Measurements from ENCODE around the gene SGCD.

The SGCD gene

GRCh38 chr5:156543348-156544145 is 216.6 kb downstream of the SGCD start:
- H3K4me1 ChIP-seq = no peaks in the 10 kb centered on the region
- no peaks in the 10 kb centered on the region for H3K36me3 ChIP-seq
- no peak overlapping the region for H3K4me2 ChIP-seq
- H4K20me1 ChIP-seq = no peaks in the 10 kb centered on the region
- no peak overlapping the region for H3K4me3 ChIP-seq
- H3K27me3 ChIP-seq = no peaks in the 10 kb centered on the region
- H3K9ac ChIP-seq = no peak overlapping the region
- no peak overlapping the region for H3K27ac ChIP-seq
- TF ChIP-seq Cebpa-rat (IDR thresholded peaks at IDR 0.05) = no peak
- no peaks in the 10 kb centered on the region for H3K9me3 ChIP-seq (replicated peaks in 1 of 11)

GRCh38 chr5:156552855-156553358 is 225.9 kb downstream of the SGCD start:
- Histone ChIP-seq H3K9ac (no peak overlapping the region), H3K4me2 (no peak overlapping the region), H3K36me3 (no peaks in the 10 kb centered on the region), H3K4me3 (no peak overlapping the region), H3K27ac (no peak overlapping the region), H3K27me3 (no peaks in the 10 kb centered on the region), H3K9me3 (replicated peaks in 1 of 11) (no peaks in the 10 kb centered on the region), H4K20me1 (no peaks in the 10 kb centered on the region), H3K4me1 (no peaks in the 10 kb centered on the region)
- TF ChIP-seq Cebpa-rat (IDR thresholded peaks at IDR 0.05) = no peak

GRCh38 chr5:156556666-156557406 is 229.9 kb downstream of the SGCD start:
- Histone ChIP-seq H3K36me3 (no peaks in the 10 kb centered on the region), H3K27ac (no peak overlapping the region), H3K4me2 (no peak overlapping the region), H3K4me1 (no peaks in the 10 kb centered on the region), H3K9me3 (replicated peaks in 1 of 11) (no peaks in the 10 kb centered on the region), H4K20me1 (no peaks in the 10 kb centered on the region), H3K9ac (no peak overlapping the region), H3K27me3 (no peaks in the 10 kb centered on the region), H3K4me3 (no peak overlapping the region)
- no peak for TF ChIP-seq Cebpa-rat (IDR thresholded peaks at IDR 0.05)

- Histone ChIP-seq H3K36me3 (no peaks in the 10 kb centered on the region), H3K27ac (no peak overlapping the region), H4K20me1 (no peaks in the 10 kb centered on the region), H3K4me3 (no peak overlapping the region), H3K4me2 (no peak overlapping the region), H3K4me1 (no peaks in the 10 kb centered on the region), H3K9me3 (replicated peaks in 1 of 11) (no peaks in the 10 kb centered on the region), H3K27me3 (no peaks in the 10 kb centered on the region), H3K9ac (no peak overlapping the region)
- no peak for TF ChIP-seq Cebpa-rat (IDR thresholded peaks at IDR 0.05)
Measured at GRCh38 chr5:156560002-156560401, 233.0 kb downstream of the SGCD start.

GRCh38 chr5:156561651-156562050 is 234.7 kb downstream of the SGCD start:
- H3K9ac ChIP-seq = no peak overlapping the region
- no peak overlapping the region for H3K4me2 ChIP-seq
- H3K4me1 ChIP-seq = no peaks in the 10 kb centered on the region
- no peak overlapping the region for H3K4me3 ChIP-seq
- H3K9me3 ChIP-seq (replicated peaks in 1 of 11) = no peaks in the 10 kb centered on the region
- H3K36me3 ChIP-seq = no peaks in the 10 kb centered on the region
- TF ChIP-seq Cebpa-rat (IDR thresholded peaks at IDR 0.05) = no peak
- no peak overlapping the region for H3K27ac ChIP-seq
- no peaks in the 10 kb centered on the region for H4K20me1 ChIP-seq
- no peaks in the 10 kb centered on the region for H3K27me3 ChIP-seq

GRCh38 chr5:156570615-156571014 is 243.7 kb downstream of the SGCD start:
- Histone ChIP-seq H3K9ac (no peak overlapping the region), H3K27me3 (no peaks in the 10 kb centered on the region), H3K4me2 (no peak overlapping the region), H3K4me3 (no peak overlapping the region), H3K4me1 (no peaks in the 10 kb centered on the region), H3K27ac (no peak overlapping the region), H3K9me3 (replicated peaks in 1 of 11) (no peaks in the 10 kb centered on the region), H3K36me3 (no peaks in the 10 kb centered on the region), H4K20me1 (no peaks in the 10 kb centered on the region)
- TF ChIP-seq Cebpa-rat (IDR thresholded peaks at IDR 0.05) = no peak

GRCh38 chr5:156581725-156582124 is 254.8 kb downstream of the SGCD start:
- Histone ChIP-seq H3K4me2 (no peak overlapping the region), H3K27ac (no peak overlapping the region), H3K36me3 (no peaks in the 10 kb centered on the region), H3K27me3 (no peaks in the 10 kb centered on the region), H3K9me3 (replicated peaks in 1 of 11) (peaks cover 6 to 29% (median 21%) of the 10 kb centered on the region in 11 experiments; a peak in 18 of 22 replicates), H3K4me3 (no peak overlapping the region), H4K20me1 (no peaks in the 10 kb centered on the region), H3K4me1 (no peaks in the 10 kb centered on the region), H3K9ac (no peak overlapping the region)
- TF ChIP-seq Cebpa-rat (IDR thresholded peaks at IDR 0.05) = no peak

- peaks cover 6 to 29% (median 21%) of the 10 kb centered on the region in 11 experiments; a peak in 18 of 22 replicates for H3K9me3 ChIP-seq (replicated peaks in 1 of 11)
- no peak overlapping the region for H3K9ac ChIP-seq
- no peak for TF ChIP-seq Cebpa-rat (IDR thresholded peaks at IDR 0.05)
- H3K4me3 ChIP-seq = no peak overlapping the region
- H3K27me3 ChIP-seq = no peaks in the 10 kb centered on the region
- no peak overlapping the region for H3K27ac ChIP-seq
- H4K20me1 ChIP-seq = no peaks in the 10 kb centered on the region
- no peak overlapping the region for H3K4me2 ChIP-seq
- H3K36me3 ChIP-seq = no peaks in the 10 kb centered on the region
- no peaks in the 10 kb centered on the region for H3K4me1 ChIP-seq
Measured at GRCh38 chr5:156582193-156582598, 255.2 kb downstream of the SGCD start.

- Histone ChIP-seq H3K36me3 (no peaks in the 10 kb centered on the region), H3K4me3 (no peak overlapping the region), H3K9me3 (replicated peaks in 1 of 11) (peaks cover 5 to 21% (median 18%) of the 10 kb centered on the region in 11 experiments; a peak in 18 of 22 replicates), H3K4me1 (no peaks in the 10 kb centered on the region), H3K9ac (no peak overlapping the region), H3K4me2 (no peak overlapping the region), H3K27me3 (no peaks in the 10 kb centered on the region), H3K27ac (no peak overlapping the region), H4K20me1 (no peaks in the 10 kb centered on the region)
- no peak for TF ChIP-seq Cebpa-rat (IDR thresholded peaks at IDR 0.05)
Measured at GRCh38 chr5:156584871-156585270, 257.9 kb downstream of the SGCD start.
